ENCODE data around the gene TULP4.

The TULP4 gene

DNA sequence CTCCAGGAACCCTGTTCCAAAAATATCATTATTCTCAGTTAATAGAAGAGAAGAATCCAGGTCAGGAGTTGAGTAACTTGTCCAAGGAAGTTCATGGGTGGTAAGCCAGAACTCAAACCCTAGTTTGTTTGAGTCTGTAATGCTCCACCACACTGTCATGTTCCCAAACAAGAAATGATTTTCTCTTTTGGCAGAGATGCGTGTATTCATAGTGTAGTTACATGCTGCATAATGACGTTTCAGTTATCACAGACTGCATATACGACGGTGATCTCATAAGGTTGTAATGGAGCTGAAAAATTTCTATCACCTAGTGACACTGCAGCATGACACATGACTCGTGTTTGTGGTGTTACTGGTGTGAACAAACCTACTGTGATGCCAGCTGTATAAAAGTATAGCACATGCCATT, 102.6 kb downstream of the TULP4 start:
- no peak for TF ChIP-seq CTCF (IDR thresholded peaks at IDR 0.05; ENCODE audit: borderline replicate concordance, control extremely low read depth, extremely low read depth, insufficient read depth, missing control alignments)
- no peak for DNase-seq (ENCODE audit: low spot score)
- in situ Hi-C loops (cut with MboI; ENCODE audit: low sequenced_read_pairs, unreplicated experiment): no loop called here

- DNase-seq (ENCODE audit: low spot score): no peak
- in situ Hi-C loops (cut with MboI; ENCODE audit: low sequenced_read_pairs, unreplicated experiment): no loop called here
- no peak for TF ChIP-seq CTCF (IDR thresholded peaks at IDR 0.05; ENCODE audit: borderline replicate concordance, control extremely low read depth, extremely low read depth, insufficient read depth, missing control alignments)
Observed at GRCh38 chr6:158415666-158416065, 103.4 kb downstream of the TULP4 start.

GRCh38 chr6:158416883-158417759, 104.9 kb downstream of the TULP4 start:
- TF ChIP-seq CTCF (IDR thresholded peaks at IDR 0.05; ENCODE audit: borderline replicate concordance, control extremely low read depth, extremely low read depth, insufficient read depth, missing control alignments): no peak
- DNase-seq (ENCODE audit: low spot score): no peak
- in situ Hi-C loops (cut with MboI; ENCODE audit: low sequenced_read_pairs, unreplicated experiment): no loop called here

GRCh38 chr6:158417760-158418098, 105.5 kb downstream of the TULP4 start:
- no peak for TF ChIP-seq CTCF (IDR thresholded peaks at IDR 0.05; ENCODE audit: borderline replicate concordance, control extremely low read depth, extremely low read depth, insufficient read depth, missing control alignments)
- in situ Hi-C loops (cut with MboI; ENCODE audit: low sequenced_read_pairs, unreplicated experiment): no loop called here
- no peak for DNase-seq (ENCODE audit: low spot score)

DNA sequence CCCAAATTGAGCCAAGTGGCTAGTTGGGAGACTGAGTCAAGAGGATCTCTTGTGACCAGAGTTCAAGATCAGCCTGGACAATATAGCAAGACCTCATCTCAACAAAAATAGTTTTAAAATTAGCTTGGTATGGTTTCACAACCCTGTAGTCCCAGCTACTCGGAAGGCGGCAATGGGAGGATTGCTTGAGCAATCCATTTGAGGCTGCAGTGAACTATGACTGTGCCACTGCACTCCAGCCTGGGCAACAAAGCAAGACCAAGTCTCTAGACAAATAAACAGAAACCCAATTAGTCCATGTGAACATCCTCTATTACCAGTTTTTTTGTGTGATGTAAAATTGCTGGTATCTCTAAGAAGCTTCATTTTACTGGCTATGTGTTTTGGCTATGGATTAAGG, 106.2 kb downstream of the TULP4 start:
- no peak for DNase-seq (ENCODE audit: low spot score)
- in situ Hi-C loops (cut with MboI; ENCODE audit: low sequenced_read_pairs, unreplicated experiment): no loop called here
- TF ChIP-seq CTCF (IDR thresholded peaks at IDR 0.05; ENCODE audit: borderline replicate concordance, control extremely low read depth, extremely low read depth, insufficient read depth, missing control alignments): no peak

GRCh38 chr6:158419339-158419909, 107.2 kb downstream of the TULP4 start:
- TF ChIP-seq CTCF (IDR thresholded peaks at IDR 0.05; ENCODE audit: borderline replicate concordance, control extremely low read depth, extremely low read depth, insufficient read depth, missing control alignments): no peak
- DNase-seq (ENCODE audit: low spot score): no peak
- in situ Hi-C loops (cut with MboI; ENCODE audit: low sequenced_read_pairs, unreplicated experiment): no loop called here

Measured in GM13976 (cell line).